Heart left ventricle (tissue), 16 donors: ENCODE data around the gene FYN. TPM values are rescaled to one million over a fixed set of nuclear protein-coding genes. Genes with fewer than 3 reads are reported as not detected.

ENCODE experiments used
- ATAC-seq, 4 donors: fragments of 200-7000 bp; cut with Tn5 transposase; one replicate each; pipeline ENCODE4 v1.9.1; 2020 to 2022; ENCODE audit warnings: moderate library complexity in 4 of 4, mild to moderate bottlenecking in 3 of 4, moderate number of reproducible peaks in 1 of 4
- DNase-seq, 5 donors: peaks; one replicate each; pipeline ENCODE4 v3.0.0-alpha.2; 2020
- H3K27ac ChIP-seq, 12 donors: fragments of 200-600 bp; sonication (generic) in 4 of 12; one replicate each; pipeline versions ENCODE4 v1.5.0 to v1.8.0; 2016 to 2022; ENCODE audit warnings: mild to moderate bottlenecking in 2 of 12
- H3K27me3 ChIP-seq, 9 donors: fragments of 200-600 bp; sonication (generic) in 2 of 9; one replicate each; pipeline versions ENCODE4 v1.5.1 to v1.8.0; 2016 to 2022; ENCODE audit warnings: mild to moderate bottlenecking in 3 of 9
- H3K36me3 ChIP-seq, 9 donors: fragments of 200-600 bp; sonication (generic) in 2 of 9; one replicate each; pipeline versions ENCODE4 v1.5.0 to v1.8.0; 2018 to 2022; ENCODE audit warnings: mild to moderate bottlenecking in 2 of 9
- H3K4me1 ChIP-seq, 12 donors: fragments of 200-600 bp; sonication (generic) in 4 of 12; one replicate each; pipeline versions ENCODE4 v1.5.0 to v1.8.0; 2016 to 2022; ENCODE audit warnings: mild to moderate bottlenecking in 3 of 12
- H3K4me3 ChIP-seq, 12 donors: fragments of 200-600 bp; sonication (generic) in 4 of 12; one replicate each; pipeline versions ENCODE4 v1.5.0 to v1.8.0; 2017 to 2022; ENCODE audit warnings: mild to moderate bottlenecking in 9 of 12, moderate library complexity in 4 of 12
- H3K9me3 ChIP-seq, 12 donors: fragments of 200-600 bp; sonication (generic) in 4 of 12; one replicate each; pipeline versions ENCODE4 v1.5.0 to v1.8.0; 2016 to 2022; ENCODE audit warnings: mild to moderate bottlenecking in 1 of 12
- CTCF ChIP-seq, 12 donors: fragments of 200-600 bp; sonication (generic) in 4 of 12; IDR thresholded peaks; one replicate each; pipeline versions ENCODE4 v1.5.0 to v1.8.0; 2018 to 2022; ENCODE audit warnings: antibody characterized with exemption in 12 of 12, mild to moderate bottlenecking in 5 of 12
- POLR2A ChIP-seq, 2 donors: fragments of 450-650 bp; IDR thresholded peaks; one replicate each; pipeline ENCODE4 v1.6.1; 2017; ENCODE audit warnings: antibody characterized with exemption in 2 of 2, mild to moderate bottlenecking in 2 of 2, moderate library complexity in 2 of 2
- WGBS, 4 donors: extraction: QIAGEN DNeasy Blood & Tissue Kit in 2 of 4; methylation state at CpG; one replicate each; pipeline versions ENCODE4 v1.1.5 to v1.1.7; 2013 to 2018; 5-methylcytosine and 5-hydroxymethylcytosine counted together
- intact Hi-C, 10 donors: fragments of 100-400 bp; cut with DNase I; formaldehyde crosslinking; loops; one replicate each; pipeline versions ENCODE4 v1.11.1 to v1.14.2; 2022
- polyA plus RNA-seq, 2 donors: library from polyadenylated mRNA; stranded (reverse); fragments of 200-250 nt; gene quantifications; one replicate each; pipeline ENCODE4 v1.2.3, GENCODE V29; 2013
- total RNA-seq, 9 donors: library from RNA; depleted of rRNA in 2 of 9; stranded (reverse); fragments of >200 nt in 2 of 9; fragmentation: NEBNext Ultra II Directional in 3 of 9; extraction: Animal tissue kit (Norgen Biotek cat#: 25700) in 3 of 9; gene quantifications; one replicate each; pipeline versions ENCODE4 v1.1.0 to v1.2.4, GENCODE V29; 2016 to 2023
- donor health status: ischemic (EF 13 %, LVEDD 7.1; RV severe dilation, severe dysfunction).
- donor health status: healthy with polysubstance abuse.
- donor health status: DM: no; HTN: yes; CAD: no.
- donor health status: DM: no; HTN: no; CAD: no.
- donor health status: ischemic (EF 25% LVEDD 6.9; RV normal size, moderate dysfunction).
- donor health status: ischemic (EF 25% LVEDD 5.7; RV mildly dilated, moderate dysfunction).
- donor health status: healthy.
- donor health status: DM: yes; HTN: yes; CAD: no.
- donor health status: ischemic (EF 35%, LVEDD 5.7; RV mildly dilated, moderate dysfunction).
- donor health status: nonischemic (EF 11% LVEDD 7.7; RV severe dilation, severe dysfunction).
- donor health status: DM: yes; HTN: yes; CAD: no.
- donor health status: PGD.
- donor health status: ischemic (EF 29% LVEDD 5.4; RV normal size, mild dysfunction).
- donor health status: nonischemic (EF 23%, LVEDD 6.1; RV moderate dilation, normal function).

Gene FYN
- total and polyA plus RNA-seq, 11 donors: 14.7 to 72.4 (median 52.3) TPM

GRCh38 chr6:111775145-111775922 is 97.9 kb downstream of the FYN start:
- Histone ChIP-seq H3K9me3 (no peaks in the 10 kb centered on the region), H3K4me1 (peaks cover 0 to 75% (median 32%) of the 10 kb centered on the region in 12 donors), H3K4me3 (no peak overlapping the region), H3K27me3 (no peaks in the 10 kb centered on the region), H3K27ac (peak overlapping the region in 3 of 12 donors; percentile 11 to 50 (median 14)), H3K36me3 (peaks cover 0 to 13% (median 0%) of the 10 kb centered on the region in 9 donors)
- intact Hi-C loops: no loop called here
- 83 to 90% (median 85%) methylated on average over 8 of the region's 8 CpGs for WGBS, 4 donors
- DNase-seq (no peak), ATAC-seq (no peak)
- TF ChIP-seq CTCF (IDR thresholded peaks at IDR 0.05) (no peak), POLR2A (IDR thresholded peaks at IDR 0.05) (no peak)

GRCh38 chr6:111774346-111774703 is 98.9 kb downstream of the FYN start:
- Histone ChIP-seq H3K4me3 (no peak overlapping the region), H3K4me1 (peaks cover 0 to 74% (median 34%) of the 10 kb centered on the region in 12 donors), H3K27me3 (no peaks in the 10 kb centered on the region), H3K36me3 (peaks cover 0 to 6% (median 0%) of the 10 kb centered on the region in 9 donors), H3K27ac (peak overlapping the region in 1 of 12 donors; percentile 50), H3K9me3 (no peaks in the 10 kb centered on the region)
- WGBS, 4 donors: 92 to 100% (median 97%) methylated on average over 1 of the region's 1 CpG
- DNase-seq (no peak), ATAC-seq (peak in 1 of 4 donors; percentile 44)
- intact Hi-C loops: no loop called here
- TF ChIP-seq POLR2A (IDR thresholded peaks at IDR 0.05) (no peak), CTCF (IDR thresholded peaks at IDR 0.05) (no peak)

- TF ChIP-seq POLR2A (IDR thresholded peaks at IDR 0.05) (no peak), CTCF (IDR thresholded peaks at IDR 0.05) (no peak)
- ATAC-seq (no peak), DNase-seq (no peak)
- no peaks in the 10 kb centered on the region for H3K9me3 ChIP-seq
- H3K27ac ChIP-seq: peak overlapping the region in 2 of 12 donors; percentile 21 to 27
- WGBS, 4 donors: 67 to 83% (median 81%) methylated on average over 5 to 7 of the region's 7 CpGs
- intact Hi-C loops: no loop called here
- no peak overlapping the region for H3K4me3 ChIP-seq
- H3K27me3 ChIP-seq: no peaks in the 10 kb centered on the region
- peaks cover 0 to 5% (median 0%) of the 10 kb centered on the region in 9 donors for H3K36me3 ChIP-seq
- H3K4me1 ChIP-seq: peaks cover 0 to 79% (median 34%) of the 10 kb centered on the region in 12 donors
Measured at GRCh38 chr6:111773501-111774345, 99.5 kb downstream of the FYN start.

- H3K9me3 ChIP-seq: no peaks in the 10 kb centered on the region
- WGBS, 4 donors: 95 to 97% (median 95%) methylated on average over 1 of the region's 1 CpG
- intact Hi-C loops: no loop called here
- no peak overlapping the region for H3K4me3 ChIP-seq
- H3K36me3 ChIP-seq: peaks cover 0 to 4% (median 0%) of the 10 kb centered on the region in 9 donors
- TF ChIP-seq CTCF (IDR thresholded peaks at IDR 0.05) (no peak), POLR2A (IDR thresholded peaks at IDR 0.05) (no peak)
- no peaks in the 10 kb centered on the region for H3K27me3 ChIP-seq
- ATAC-seq (no peak), DNase-seq (no peak)
- peaks cover 0 to 75% (median 27%) of the 10 kb centered on the region in 12 donors for H3K4me1 ChIP-seq
- no peak overlapping the region for H3K27ac ChIP-seq
Measured at GRCh38 chr6:111772381-111772780, 100.9 kb downstream of the FYN start.
